HepG2 (cell line): ENCODE measurements around the gene NIPAL4. TPM values are rescaled to one million over a fixed set of nuclear protein-coding genes. Genes with fewer than 3 reads are reported as not detected.

Experiments
- ATAC-seq: fragments of 200-7000 bp; cut with Tn5 transposase; 3 replicates; pipeline ENCODE4 v1.9.1; 2020; ENCODE audit warnings: mild to moderate bottlenecking, moderate library complexity
- BruUV-seq: library from RNA; stranded (reverse); fragments of 400-500 nt; replicated peaks from 2 replicates; lab custom pipeline; 2021; lab: Mats Ljungman, UMichigan
- CTCF ChIA-PET: fragments of 300-600 bp; formaldehyde crosslinking; extraction: SDS; loops from one replicate; lab custom pipeline; 2021; ENCODE audit warnings: low total read pairs, inconsistent platforms, low intra/inter-chr PET ratio; lab: Yijun Ruan, JAX
- POLR2A ChIA-PET: fragments of 350-600 bp; sonication (Branson Sonifier 250); formaldehyde crosslinking; loops from one replicate; lab custom pipeline; 2020; ENCODE audit warnings: antibody characterized with exemption, inconsistent platforms; lab: Yijun Ruan, JAX
- DNase-seq: peaks from one replicate; pipeline ENCODE4 v3.0.0-alpha.2; 2015; ENCODE audit warnings: low spot score
- FAIRE-seq: peaks from 3 replicates; lab custom pipeline; 2011; peaks lifted over from hg19 to GRCh38; lab: Jason Lieb, UNC
- H2AFZ ChIP-seq: one replicate; pipeline ENCODE4 v1.6.1; 2011; ENCODE audit warnings: low read length, inconsistent platforms
- H3K27ac ChIP-seq: fragments of 300-600 bp; 3 replicates; pipeline ENCODE4 v1.8.0; 2011; ENCODE audit warnings: mixed run types, mild to moderate bottlenecking, mixed read lengths, low read length, inconsistent platforms; ENCODE audit not compliant: insufficient read depth; ENCODE audit errors: extremely low read length
- H3K27me3 ChIP-seq, 2 experiments: fragments of 200-600 bp in 1 of 2; 2 replicates in 1 of 2; 3 replicates in 1 of 2; pipeline versions ENCODE4 v1.6.0 to v1.8.0; 2011; ENCODE audit warnings: low read length in 2 of 2, mild to moderate bottlenecking in 2 of 2, moderate library complexity in 2 of 2, inconsistent platforms in 1 of 2; ENCODE audit not compliant: insufficient read depth in 2 of 2, control insufficient read depth in 1 of 2
- H3K36me3 ChIP-seq, 2 experiments: fragments of 200-600 bp in 1 of 2; replicated peaks in 1 of 2; 2 replicates in 1 of 2; 3 replicates in 1 of 2; pipeline versions ENCODE4 v1.5.1 to v1.8.0; 2011; ENCODE audit warnings: low read length in 2 of 2, inconsistent platforms in 1 of 2; ENCODE audit not compliant: insufficient read depth in 2 of 2, control insufficient read depth in 1 of 2
- H3K4me1 ChIP-seq: 2 replicates; pipeline ENCODE4 v1.5.1; 2012; ENCODE audit warnings: low read length, inconsistent platforms; ENCODE audit not compliant: insufficient read depth
- H3K4me2 ChIP-seq: 2 replicates; pipeline ENCODE4 v1.6.0; 2011; ENCODE audit warnings: low read depth, low read length, inconsistent platforms
- H3K4me3 ChIP-seq, 3 experiments: fragments of 200-600 bp in 1 of 3; sonication (generic), shearing (Covaris generic) in 1 of 3; replicated peaks in 1 of 3; 2 replicates each; pipeline ENCODE4 v1.5.1; 2011 to 2016; ENCODE audit warnings: low read length in 3 of 3, inconsistent platforms in 2 of 3, low read depth in 2 of 3, mild to moderate bottlenecking in 2 of 3, control low read depth in 1 of 3, mixed read lengths in 1 of 3; ENCODE audit not compliant: insufficient read depth in 1 of 3
- H3K79me2 ChIP-seq: one replicate; pipeline ENCODE4 v1.6.1; 2011; ENCODE audit warnings: low read length, inconsistent platforms; ENCODE audit not compliant: insufficient read depth
- H3K9ac ChIP-seq: 2 replicates; pipeline ENCODE4 v1.6.0; 2011; ENCODE audit warnings: mild to moderate bottlenecking, low read depth, low read length, inconsistent platforms; ENCODE audit not compliant: insufficient read depth
- H3K9me3 ChIP-seq: 2 replicates; pipeline ENCODE4 v1.5.1; 2012; ENCODE audit warnings: mild to moderate bottlenecking, low read length
- H4K20me1 ChIP-seq: 2 replicates; pipeline ENCODE4 v1.6.0; 2011; ENCODE audit warnings: inconsistent platforms, mild to moderate bottlenecking, low read length, moderate library complexity; ENCODE audit not compliant: insufficient read depth
- ARID5B ChIP-seq: IDR thresholded peaks from 2 replicates; pipeline ENCODE4 v1.4.0; 2020; ENCODE audit warnings: mild to moderate bottlenecking, missing genetic modification reagents
- FOXJ3 ChIP-seq: sonication (generic); formaldehyde crosslinking; IDR thresholded peaks from 2 replicates; pipeline ENCODE4 v1.4.0; 2020; ENCODE audit warnings: missing genetic modification reagents, mild to moderate bottlenecking, borderline replicate concordance
- PRDM4 ChIP-seq: sonication (generic); formaldehyde crosslinking; IDR thresholded peaks from 2 replicates; pipeline ENCODE4 v1.9.0; 2021; ENCODE audit warnings: missing genetic modification reagents, borderline replicate concordance
- TBL1XR1 ChIP-seq: fragments of 150-350 bp; IDR thresholded peaks from 2 replicates; pipeline ENCODE4 v1.6.1; 2014; ENCODE audit warnings: borderline replicate concordance, low read length; ENCODE audit not compliant: partially characterized antibody
- UBTF ChIP-seq: sonication (generic); formaldehyde crosslinking; IDR thresholded peaks from 2 replicates; pipeline ENCODE4 v1.4.0; 2020; ENCODE audit warnings: mild to moderate bottlenecking, missing genetic modification reagents
- ZBTB7B ChIP-seq: sonication (generic); formaldehyde crosslinking; IDR thresholded peaks from 2 replicates; pipeline ENCODE4 v1.4.0; 2020; ENCODE audit warnings: missing genetic modification reagents
- ZNF234 ChIP-seq: sonication (generic); formaldehyde crosslinking; conservative IDR thresholded peaks from 2 replicates; pipeline ENCODE4 v1.5.1; 2020; ENCODE audit warnings: mild to moderate bottlenecking, missing genetic modification reagents
- ZNF274 ChIP-seq: sonication (generic); formaldehyde crosslinking; IDR thresholded peaks from 2 replicates; pipeline ENCODE4 v1.5.1; 2020; ENCODE audit warnings: mild to moderate bottlenecking, missing genetic modification reagents
- ZNF713 ChIP-seq: sonication (generic); formaldehyde crosslinking; IDR thresholded peaks from 2 replicates; pipeline ENCODE4 v1.4.0; 2020; ENCODE audit warnings: mild to moderate bottlenecking, missing genetic modification reagents
- WGBS: methylation state at CpG from one replicate; pipeline ENCODE4 v1.1.6; 2017; ENCODE audit warnings: low lambda C conversion rate; 5-methylcytosine and 5-hydroxymethylcytosine counted together
- in situ Hi-C: cut with HindIII; loops from 2 replicates; pipeline ENCODE4 v1.10.0; 2017; ENCODE audit warnings: low pct_unique_long_range_greater_than_20kb; ENCODE audit not compliant: extremely low pct_ligation_motif_present
- intact Hi-C: fragments of 100-400 bp; cut with micrococcal nuclease; formaldehyde crosslinking; loops from one replicate; pipeline ENCODE4 v1.10.0; 2022; ENCODE audit not compliant: unreplicated experiment
- polyA plus RNA-seq, 8 experiments: library from polyadenylated mRNA; depleted of rRNA in 3 of 8; stranded (reverse) in 7 of 8; unstranded in 1 of 8; fragments of >200 nt; fragmentation: Illumina TruSeq in 4 of 8; extraction: Trizol in 4 of 8; gene quantifications; 2 replicates each; pipeline versions ENCODE4 v1.2.1 to v1.2.3, GENCODE V29; 2011 to 2016; ENCODE audit warnings: low read depth in 4 of 8, missing spikeins in 1 of 8, mixed read lengths in 1 of 8; ENCODE audit not compliant: insufficient read depth in 1 of 8
- total RNA-seq, 5 experiments: library from RNA; depleted of rRNA; stranded (reverse); fragments of >200 nt; fragmentation: Illumina TruSeq; extraction: Trizol; gene quantifications; 2 replicates each; pipeline ENCODE4 v1.2.3, GENCODE V29; 2016; ENCODE audit warnings: low read depth in 1 of 5

Gene NIPAL4
- total and polyA plus RNA-seq, 2 of the 13 experiments (the other 11 are each of a cell fraction or from before 2014, with no cell fraction given) = not detected

- TF ChIP-seq PRDM4 (CRISPR knock-in tag) (no peak), ZNF713 (CRISPR knock-in tag) (no peak), ZBTB7B (no peak), ZNF274 (CRISPR knock-in tag) (no peak), FOXJ3 (peak; percentile 27; the same call in 1 of the 2 replicates), UBTF (CRISPR knock-in tag) (no peak)
Observed at GRCh38 chr5:157479612-157480510, 19.8 kb downstream of the NIPAL4 start (continued).

GRCh38 chr5:157481265-157481664, 21.3 kb downstream of the NIPAL4 start:
- Histone ChIP-seq H3K4me1 (peaks cover 71% of the 10 kb centered on the region), H3K4me2 (no peak overlapping the region), H4K20me1 (no peaks in the 10 kb centered on the region), H3K79me2 (no peaks in the 10 kb centered on the region), H3K27ac (no peak overlapping the region), H3K4me3 (no peak overlapping the region), H3K36me3 (no peaks in the 10 kb centered on the region), H2AFZ (no peak overlapping the region), H3K9ac (no peak overlapping the region), H3K9me3 (no peaks in the 10 kb centered on the region), H3K27me3 (no peaks in the 10 kb centered on the region)
- ChIA-PET CTCF (no interaction called here), POLR2A (no interaction called here)
- TF ChIP-seq ZNF234 (CRISPR knock-in tag) = no peak
- no peak for TF ChIP-seq ARID5B (CRISPR knock-in tag)
- no peak for TF ChIP-seq TBL1XR1
- WGBS = 58% methylated on average over 4 of the region's 4 CpGs
- ATAC-seq = no peak
- no peak for DNase-seq
- no TSS peak for BruUV-seq
- intact Hi-C loops (no loop called here), in situ Hi-C loops (no loop called here)
- FAIRE-seq = no peak
